Activated CD4-positive, CD25-positive, alpha-beta regulatory T cell (primary cell): ENCODE results near the gene ZDHHC24.

Experiments used
- DNase-seq, 4 experiments: peaks; one replicate each; lab custom pipeline; 2025; lab: John Stamatoyannopoulos, UW

ZDHHC24 gene

GRCh38 chr11:66566221-66566620 lies 20.4 kb upstream of the ZDHHC24 start:
- DNase-seq, result no peak

GRCh38 chr11:66564984-66565383 lies 19.1 kb upstream of the ZDHHC24 start:
- no peak for DNase-seq

- no peak for DNase-seq
These were observed 18.7 kb upstream of the ZDHHC24 start for GRCh38 chr11:66564538-66564937.

- no peak for DNase-seq
These were observed 18.0 kb upstream of the ZDHHC24 start for GRCh38 chr11:66563832-66564231.

GRCh38 chr11:66562907-66563583 lies 17.2 kb upstream of the ZDHHC24 start:
- DNase-seq, result no peak

- no peak for DNase-seq
These were observed 16.4 kb upstream of the ZDHHC24 start for GRCh38 chr11:66562275-66562674.

- no peak for DNase-seq
These were observed 16.1 kb upstream of the ZDHHC24 start for GRCh38 chr11:66561975-66562248.

- no peak for DNase-seq
These were observed 15.5 kb upstream of the ZDHHC24 start for GRCh38 chr11:66561178-66561974.

GRCh38 chr11:66559866-66560676 lies 14.2 kb upstream of the ZDHHC24 start:
- no peak for DNase-seq

GRCh38 chr11:66559142-66559865 lies 13.5 kb upstream of the ZDHHC24 start:
- DNase-seq, result no peak

GRCh38 chr11:66557733-66558326 lies 12.0 kb upstream of the ZDHHC24 start:
- DNase-seq, result no peak

GRCh38 chr11:66556086-66556485 lies 10.2 kb upstream of the ZDHHC24 start:
- DNase-seq, result no peak

- DNase-seq, result no peak
These were observed 9.6 kb upstream of the ZDHHC24 start for GRCh38 chr11:66555416-66555815.

- DNase-seq, result no peak
These were observed 8.8 kb upstream of the ZDHHC24 start for GRCh38 chr11:66554602-66555001.

- no peak for DNase-seq
These were observed 5.0 kb upstream of the ZDHHC24 start for GRCh38 chr11:66550887-66551286.

GRCh38 chr11:66549696-66550095 lies 3.8 kb upstream of the ZDHHC24 start:
- DNase-seq, result no peak

- DNase-seq, result no peak
These were observed 3.2 kb upstream of the ZDHHC24 start for GRCh38 chr11:66548774-66549630.

- no peak for DNase-seq
These were observed 2.2 kb upstream of the ZDHHC24 start for GRCh38 chr11:66548041-66548440.

- DNase-seq, result no peak
These were observed 1.8 kb upstream of the ZDHHC24 start for GRCh38 chr11:66547662-66548009.

- DNase-seq, result no peak
These were observed 1.3 kb upstream of the ZDHHC24 start for GRCh38 chr11:66546966-66547661.
